HPDE6-E6E7 (cell line): Measurements from ENCODE around the gene PTPRN2.
"Not testable (repeated sequence)": the region's sequence is repeated elsewhere in the genome, so short reads cannot be mapped to it uniquely, and the experiment has no call there.

Source experiments
- DNase-seq: peaks from one replicate; pipeline ENCODE4 v3.0.0; 2011; ENCODE audit warnings: missing footprints; ENCODE audit errors: extremely low spot score

The PTPRN2 gene

DNA sequence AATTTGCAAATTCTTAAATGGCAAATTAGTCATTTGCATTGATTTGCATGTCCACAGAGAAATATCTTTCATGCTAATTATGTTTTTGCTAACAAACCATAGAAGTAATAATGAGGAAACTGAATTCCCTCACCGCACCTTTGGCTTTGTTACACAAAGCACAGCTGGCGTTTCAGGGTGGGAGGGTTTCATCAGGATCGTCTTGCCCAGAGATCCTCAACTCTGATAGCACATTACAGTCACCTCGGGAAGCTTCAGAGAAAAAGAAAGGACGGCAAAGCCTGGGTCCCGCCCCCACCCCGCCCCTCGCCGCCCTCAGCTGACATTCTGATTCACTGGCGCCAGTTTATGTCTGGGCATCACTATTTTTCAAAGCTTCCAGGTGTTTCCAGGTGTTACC is 119.4 kb downstream of the PTPRN2 start:
- no peak for DNase-seq

DNA sequence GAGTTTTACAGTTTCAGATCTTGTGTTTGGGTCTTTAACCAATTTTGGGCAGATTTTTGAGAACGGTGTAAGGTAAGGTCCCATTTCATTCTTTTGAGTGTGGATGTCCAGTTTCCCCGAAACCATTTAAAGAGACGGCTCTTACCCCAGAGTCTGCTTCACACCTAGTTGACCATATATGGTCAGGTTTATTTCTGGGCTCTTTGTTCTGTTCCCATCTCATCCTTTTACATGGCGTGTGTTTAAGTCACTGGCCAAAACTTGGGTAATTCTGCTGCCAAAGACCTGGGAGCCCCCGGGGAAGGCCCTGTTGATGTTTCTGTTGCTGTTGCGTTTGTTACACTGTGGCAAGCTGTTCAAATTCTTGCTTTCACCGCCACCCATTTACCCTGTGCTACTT is 120.1 kb downstream of the PTPRN2 start:
- no peak for DNase-seq

DNA sequence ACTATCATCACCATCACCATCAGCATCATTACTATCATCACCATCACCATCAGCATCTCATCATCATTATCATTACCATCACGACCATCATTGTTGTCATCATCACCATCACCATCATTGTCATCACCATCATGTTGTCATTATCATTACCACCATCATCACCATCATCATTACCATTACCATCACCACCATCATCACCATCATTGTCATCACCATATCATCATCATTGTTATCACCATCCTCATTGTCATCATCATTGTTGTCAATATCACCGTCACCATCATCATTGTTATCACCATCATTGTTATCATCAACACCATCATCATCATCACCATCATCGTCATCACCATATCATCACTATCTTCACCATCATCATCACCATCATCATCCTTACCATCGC is 124.3 kb downstream of the PTPRN2 start:
- DNase-seq: no peak

DNA sequence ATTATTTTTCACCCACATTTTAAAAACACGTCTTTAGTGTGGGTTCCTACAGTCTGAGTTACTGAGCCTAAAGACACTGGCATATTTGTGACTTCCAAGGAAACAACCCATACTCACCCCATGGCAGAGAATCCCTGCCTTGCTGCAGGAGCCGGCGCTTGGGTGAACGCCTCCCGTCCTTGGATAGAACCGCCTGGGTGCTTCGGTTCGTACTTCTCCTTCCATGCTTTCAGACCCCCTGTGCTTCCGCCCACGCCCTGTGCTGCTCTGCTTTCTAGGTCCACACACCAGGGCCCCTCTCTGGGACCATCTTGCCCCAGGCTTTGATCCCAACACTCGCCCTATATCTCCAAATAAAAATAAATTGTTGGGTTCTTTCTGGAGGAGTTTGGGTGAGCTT is 125.8 kb downstream of the PTPRN2 start:
- no peak for DNase-seq

DNA sequence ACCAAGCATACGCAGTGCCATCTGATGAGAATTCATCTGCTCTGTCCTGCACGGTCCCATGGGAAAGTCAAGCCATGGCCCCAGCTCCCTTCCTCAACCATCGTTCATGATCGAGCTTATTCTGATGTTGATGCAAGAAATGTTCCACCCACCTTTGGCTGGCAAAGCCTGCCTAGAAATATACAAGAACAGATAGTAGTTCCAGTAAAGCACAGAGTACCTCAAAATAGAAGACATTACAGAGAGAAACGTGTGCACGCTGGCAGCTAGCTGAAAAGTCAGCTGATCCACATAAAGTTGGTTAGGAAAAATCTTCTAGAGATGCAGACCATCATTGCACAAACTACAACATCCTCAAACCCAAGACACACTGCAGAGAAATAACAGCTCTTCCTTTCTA is 127.0 kb downstream of the PTPRN2 start:
- no peak for DNase-seq

GRCh38 chr7:158458716-158459282 is 128.8 kb downstream of the PTPRN2 start:
- no peak for DNase-seq

DNA sequence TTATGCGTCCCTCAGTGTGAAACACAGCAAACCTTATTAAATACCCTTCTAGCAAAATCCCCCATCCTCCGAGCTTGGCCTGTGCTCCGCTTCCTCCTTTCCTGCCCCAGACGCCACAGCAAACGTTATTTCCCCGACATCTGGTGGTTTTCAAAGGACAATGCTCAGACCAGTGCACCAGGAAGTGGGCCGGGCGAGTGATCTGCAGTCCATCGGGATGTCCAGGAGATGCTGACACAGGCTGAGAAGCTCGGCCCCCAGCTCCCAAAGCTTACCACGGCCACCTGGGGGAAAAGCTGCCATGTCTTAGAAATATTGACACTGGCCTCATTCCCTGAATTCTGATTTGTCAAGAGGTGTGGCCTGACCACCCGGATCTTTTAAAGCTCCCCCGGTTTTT is 129.5 kb downstream of the PTPRN2 start:
- DNase-seq: no peak

DNA sequence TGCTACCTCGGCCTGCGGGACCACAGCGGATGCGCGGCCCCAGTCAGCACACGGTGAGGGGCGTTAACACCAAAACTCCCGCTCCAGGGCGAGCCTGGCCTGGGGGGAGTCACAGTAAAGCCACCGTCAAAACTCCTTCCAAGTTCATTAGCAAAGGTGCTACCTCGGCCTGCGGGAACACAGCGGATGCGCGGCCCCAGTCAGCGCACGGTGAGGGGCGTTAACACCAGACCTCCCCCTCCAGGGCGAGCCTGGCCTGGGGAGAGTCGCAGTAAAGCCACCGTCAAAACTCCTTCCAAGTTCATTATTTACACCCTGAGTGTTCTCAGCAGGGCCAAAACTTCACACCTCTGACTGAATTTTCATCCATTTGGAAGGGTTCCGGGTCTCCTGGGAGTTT is 130.0 kb downstream of the PTPRN2 start:
- not testable (repeated sequence) for DNase-seq

- DNase-seq: no peak
Observed at GRCh38 chr7:158454631-158455030, 133.0 kb downstream of the PTPRN2 start.

- DNase-seq: no peak
Observed at GRCh38 chr7:158453663-158454062, 134.0 kb downstream of the PTPRN2 start.

GRCh38 chr7:158452331-158452730 is 135.3 kb downstream of the PTPRN2 start:
- DNase-seq: no peak

DNA sequence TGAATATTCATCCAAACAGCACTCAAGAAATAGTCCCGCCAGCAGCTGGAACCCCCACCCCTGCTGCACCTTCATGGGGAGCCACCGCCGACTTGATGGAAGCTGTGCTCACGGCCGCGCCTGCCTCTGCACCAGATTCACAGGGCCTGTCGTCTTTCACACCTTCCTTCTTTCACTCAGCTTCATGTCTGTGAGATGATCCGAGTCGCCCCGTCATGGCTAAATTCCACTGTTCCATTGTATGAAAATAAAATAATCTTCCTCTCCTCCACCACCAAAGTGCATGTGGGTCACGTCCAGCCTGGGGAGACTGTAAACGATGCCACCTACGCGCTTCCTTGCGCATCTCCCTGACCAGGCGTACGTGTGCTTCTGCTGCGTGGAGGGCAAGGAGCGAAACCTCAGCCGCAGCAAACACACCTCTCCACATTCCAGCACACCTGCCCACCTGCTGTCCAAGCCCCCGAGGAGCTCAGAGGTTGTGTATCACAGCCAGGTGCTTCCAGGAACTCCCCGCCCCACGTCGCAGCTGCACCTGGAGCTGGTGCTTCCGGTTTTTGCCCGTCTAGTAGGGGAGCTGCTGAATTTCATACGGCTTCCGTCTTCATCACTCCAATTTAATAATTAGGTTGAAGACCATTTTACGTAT is 137.0 kb downstream of the PTPRN2 start:
- DNase-seq: no peak

- no peak for DNase-seq
Observed at GRCh38 chr7:158449942-158450341, 137.7 kb downstream of the PTPRN2 start.

DNA sequence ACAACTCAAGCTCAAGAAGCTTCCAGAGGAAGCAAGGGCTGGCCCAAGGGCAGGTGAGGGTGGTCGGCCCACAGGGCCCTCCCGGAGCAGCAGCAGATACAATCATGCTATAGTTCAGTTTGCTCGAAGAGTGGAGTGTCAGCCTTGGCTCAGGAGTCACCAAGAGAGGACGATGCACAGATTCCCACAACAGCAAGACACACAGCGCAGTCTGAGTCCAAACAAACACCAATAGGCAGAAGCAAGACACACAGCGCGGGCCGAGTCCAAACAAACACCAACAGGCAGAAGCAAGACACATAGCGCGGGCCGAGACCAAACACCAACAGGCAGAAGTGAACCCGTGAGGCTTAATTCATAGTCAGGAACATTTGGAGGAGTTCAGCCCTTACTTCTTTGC is 138.4 kb downstream of the PTPRN2 start:
- no peak for DNase-seq

DNA sequence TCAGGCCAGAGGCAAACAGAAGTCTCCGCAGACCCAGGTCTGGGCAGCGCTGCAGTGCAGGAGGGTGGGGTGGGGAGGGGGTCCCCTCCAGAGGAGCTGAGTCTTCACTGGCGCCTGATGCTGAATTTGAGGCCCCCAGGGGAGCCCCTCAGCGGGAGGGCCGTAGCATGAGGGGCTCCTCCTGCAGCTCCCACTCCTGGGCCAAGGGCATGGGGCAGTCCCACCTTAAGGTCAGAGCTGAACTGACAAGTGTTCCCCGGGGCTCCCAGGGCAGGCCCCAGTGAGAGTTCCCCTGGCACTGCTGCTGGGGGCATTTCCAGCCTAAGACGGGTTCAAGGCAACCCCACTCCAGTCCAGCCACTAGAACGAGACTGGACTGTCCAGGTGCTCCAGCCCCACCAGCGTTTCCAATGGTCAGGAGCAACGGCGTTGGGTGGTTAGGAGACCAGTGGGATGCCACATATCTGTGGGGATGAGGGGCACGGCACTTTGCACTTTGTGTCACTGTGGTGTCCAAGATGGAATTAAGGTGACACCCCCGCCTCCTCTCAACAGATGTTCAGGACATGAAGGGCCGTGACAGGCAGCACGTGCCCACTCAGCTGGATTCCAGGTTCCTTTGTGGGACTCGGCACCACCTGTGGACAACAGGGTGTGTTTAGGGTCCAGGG is 139.1 kb downstream of the PTPRN2 start:
- no peak for DNase-seq

- no peak for DNase-seq
Observed at GRCh38 chr7:158447506-158448171, 140.0 kb downstream of the PTPRN2 start.

DNA sequence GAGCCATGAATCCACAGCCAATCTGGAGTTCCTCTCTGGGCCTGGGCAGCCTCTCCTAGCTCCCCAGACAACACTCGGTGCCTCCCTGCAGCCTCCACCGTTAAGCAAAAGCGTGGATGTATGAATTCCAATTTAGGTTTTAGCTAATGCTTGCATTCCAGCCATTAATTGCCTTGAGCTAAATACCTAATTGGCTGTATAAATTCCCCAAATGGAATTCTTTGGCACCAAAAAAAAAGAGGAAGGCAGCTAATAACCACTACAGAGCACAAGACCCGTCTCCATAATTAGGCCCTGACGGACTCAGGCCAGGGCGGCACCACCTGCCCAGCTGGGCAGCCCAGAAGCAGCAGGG is 140.5 kb downstream of the PTPRN2 start:
- no peak for DNase-seq

GRCh38 chr7:158446706-158447105 is 140.9 kb downstream of the PTPRN2 start:
- no peak for DNase-seq

DNA sequence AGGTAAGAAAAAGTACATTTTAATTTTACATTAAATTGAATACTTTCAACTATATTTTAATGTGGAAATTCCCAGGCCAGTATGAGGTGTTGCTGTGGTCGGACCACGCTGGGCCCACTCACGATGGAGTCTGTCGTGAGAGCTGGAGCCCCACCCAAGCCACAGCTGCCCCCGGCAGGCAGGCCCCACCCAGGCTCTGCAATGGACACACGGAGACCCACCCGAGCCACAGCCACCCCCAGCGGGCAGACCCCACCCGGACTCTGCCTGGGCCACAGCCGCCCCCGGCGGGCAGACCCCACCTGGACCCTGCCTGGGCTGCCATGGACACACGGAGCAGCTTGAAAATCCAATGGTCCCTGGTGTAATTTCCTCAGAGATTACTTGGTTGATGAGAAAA is 141.3 kb downstream of the PTPRN2 start:
- no peak for DNase-seq

DNA sequence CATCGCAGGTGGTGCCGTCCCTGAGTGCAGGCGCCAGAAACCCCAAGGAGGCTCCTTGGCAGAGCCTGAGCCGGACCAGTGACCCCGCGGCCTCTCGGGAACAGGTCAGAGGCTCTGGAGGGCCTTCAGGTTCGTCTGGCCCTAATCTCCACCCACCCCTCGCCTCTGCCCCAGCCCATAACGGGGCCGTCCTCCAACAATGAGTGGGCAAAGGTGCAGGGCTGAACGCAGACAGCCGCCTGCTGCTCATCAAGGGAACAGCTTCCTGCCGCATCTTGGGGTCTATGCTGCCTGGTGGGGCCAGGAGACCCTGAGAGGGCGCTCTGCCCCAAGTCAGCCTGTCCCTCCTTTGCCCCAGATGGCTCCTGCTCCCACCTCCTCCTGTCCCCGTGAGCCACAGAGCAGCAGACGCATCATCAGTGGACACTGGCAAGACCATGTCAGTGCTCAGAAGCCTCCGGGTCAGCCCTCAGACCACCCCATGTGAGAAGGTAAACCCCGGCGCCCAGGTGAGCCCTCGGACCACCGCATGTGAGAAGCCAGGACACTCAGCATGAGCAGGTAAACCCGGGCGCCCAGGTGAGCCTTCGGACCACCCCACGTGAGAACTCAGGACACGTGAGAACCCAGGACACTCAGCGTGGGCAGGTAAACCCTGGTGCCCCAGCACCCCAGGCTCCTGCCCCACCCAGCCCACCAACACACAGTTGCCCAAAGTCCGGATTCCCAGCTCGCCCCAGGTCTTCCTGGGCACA is 142.0 kb downstream of the PTPRN2 start:
- no peak for DNase-seq

DNA sequence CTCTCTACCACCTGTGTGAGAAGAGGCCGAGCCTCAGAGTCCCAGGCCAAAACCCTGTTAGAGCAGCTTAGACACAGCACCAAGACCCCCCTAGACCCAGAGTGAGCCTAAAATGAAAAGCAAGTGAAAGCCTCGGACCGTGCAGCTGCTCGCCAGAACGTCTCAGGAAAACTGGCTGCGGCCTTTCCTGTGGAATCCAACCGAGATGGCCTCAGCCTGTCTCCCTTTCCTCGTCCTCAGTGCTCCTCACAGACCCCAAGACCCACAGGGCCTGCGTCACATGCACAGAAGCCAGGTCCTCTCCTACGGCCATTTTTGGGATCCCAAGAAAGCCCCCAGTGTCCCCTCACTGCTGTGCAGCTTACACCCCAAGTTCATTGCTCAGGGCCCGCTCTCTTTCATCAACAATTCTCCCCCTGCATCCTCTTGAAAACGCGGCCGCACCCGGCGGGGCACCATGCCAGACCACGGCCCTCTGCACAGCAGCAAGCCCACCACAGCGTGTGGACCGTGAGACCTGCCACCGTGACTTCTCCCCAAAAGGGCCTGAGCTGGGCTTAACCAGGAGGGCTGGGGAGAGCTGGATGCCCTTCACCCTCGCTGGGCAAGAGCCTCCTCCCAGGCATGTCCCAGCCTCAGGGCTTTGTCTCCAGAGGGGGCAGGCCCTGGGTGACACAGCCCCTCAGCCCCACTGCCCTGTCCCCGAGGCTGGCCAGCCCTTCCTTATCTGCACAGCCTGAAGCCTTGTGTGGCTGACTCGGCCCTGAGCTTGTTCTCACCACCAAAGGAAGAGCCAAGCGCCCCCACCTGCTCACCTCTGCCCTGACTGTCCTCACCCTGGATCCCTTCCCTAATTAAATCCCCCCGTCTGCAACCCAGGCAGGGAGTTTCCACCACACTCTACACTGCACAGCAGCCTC is 142.9 kb downstream of the PTPRN2 start:
- no peak for DNase-seq
